Right atrium auricular region (tissue), 2 donors: ENCODE data around the gene GPR153. TPM values are rescaled to one million over a fixed set of nuclear protein-coding genes. Genes with fewer than 3 reads are reported as not detected.

Experiments used
- DNase-seq: peaks from one replicate; pipeline ENCODE4 v3.0.0-alpha.2; 2019; ENCODE audit warnings: low spot score
- H3K27ac ChIP-seq, 2 donors: fragments of 200-600 bp; sonication (generic); 1 replicate in 1 of 2; 2 replicates in 1 of 2; pipeline ENCODE4 v1.5.1; 2016 to 2019
- H3K27me3 ChIP-seq, 2 donors: fragments of 200-600 bp; sonication (generic); one replicate each; pipeline versions ENCODE4 v1.5.1 to v1.6.0; 2017 to 2019
- H3K36me3 ChIP-seq: fragments of 200-600 bp; sonication (generic); one replicate; pipeline ENCODE4 v1.5.1; 2016
- H3K4me1 ChIP-seq, 2 donors: fragments of 200-600 bp; sonication (generic); one replicate each; pipeline versions ENCODE4 v1.5.1 to v1.6.0; 2017 to 2019
- H3K4me3 ChIP-seq, 2 donors: fragments of 200-600 bp; sonication (generic); 1 replicate in 1 of 2; 2 replicates in 1 of 2; pipeline ENCODE4 v1.5.1; 2017 to 2019; ENCODE audit warnings: mild to moderate bottlenecking in 1 of 2, moderate library complexity in 1 of 2
- H3K9me3 ChIP-seq, 2 donors: fragments of 200-600 bp; sonication (generic); one replicate each; pipeline ENCODE4 v1.5.1; 2019
- CTCF ChIP-seq, 2 donors: fragments of 200-600 bp; sonication (generic); IDR thresholded peaks; one replicate each; pipeline ENCODE4 v1.5.1; 2019; ENCODE audit warnings: antibody characterized with exemption in 2 of 2
- total RNA-seq, 2 donors: library from RNA; depleted of rRNA; stranded (reverse); fragments of >200 nt; gene quantifications; one replicate each; pipeline ENCODE4 v1.1.0, GENCODE V29; 2016

The GPR153 gene
- total RNA-seq, 2 donors from 2014 or later: 7.6 to 17.4 TPM

GRCh38 chr1:6298940-6299465 is 38.1 kb upstream of the GPR153 start:
- Histone ChIP-seq H3K27ac (no peak overlapping the region), H3K4me1 (no peaks in the 10 kb centered on the region), H3K9me3 (no peaks in the 10 kb centered on the region), H3K4me3 (no peak overlapping the region), H3K36me3 (no peaks in the 10 kb centered on the region), H3K27me3 (no peaks in the 10 kb centered on the region)
- no peak for TF ChIP-seq CTCF (IDR thresholded peaks at IDR 0.05)
- DNase-seq: no peak

GRCh38 chr1:6298530-6298929 is 37.6 kb upstream of the GPR153 start:
- H3K27ac ChIP-seq: no peak overlapping the region
- H3K4me3 ChIP-seq: no peak overlapping the region
- no peak for DNase-seq
- H3K27me3 ChIP-seq: no peaks in the 10 kb centered on the region
- H3K4me1 ChIP-seq: no peaks in the 10 kb centered on the region
- no peak for TF ChIP-seq CTCF (IDR thresholded peaks at IDR 0.05)
- no peaks in the 10 kb centered on the region for H3K9me3 ChIP-seq
- H3K36me3 ChIP-seq: no peaks in the 10 kb centered on the region

GRCh38 chr1:6295910-6296309 is 35.0 kb upstream of the GPR153 start:
- Histone ChIP-seq H3K27ac (no peak overlapping the region), H3K27me3 (no peaks in the 10 kb centered on the region), H3K4me1 (peaks cover 0 to 10% of the 10 kb centered on the region in 2 donors), H3K4me3 (no peak overlapping the region), H3K36me3 (no peaks in the 10 kb centered on the region), H3K9me3 (no peaks in the 10 kb centered on the region)
- no peak for DNase-seq
- no peak for TF ChIP-seq CTCF (IDR thresholded peaks at IDR 0.05)

- no peaks in the 10 kb centered on the region for H3K9me3 ChIP-seq
- H3K36me3 ChIP-seq: no peaks in the 10 kb centered on the region
- peaks cover 0 to 13% of the 10 kb centered on the region in 2 donors for H3K4me1 ChIP-seq
- no peak for DNase-seq
- no peak overlapping the region for H3K27ac ChIP-seq
- no peak overlapping the region for H3K4me3 ChIP-seq
- TF ChIP-seq CTCF (IDR thresholded peaks at IDR 0.05): no peak
- no peaks in the 10 kb centered on the region for H3K27me3 ChIP-seq
Measured at GRCh38 chr1:6294890-6295556, 34.1 kb upstream of the GPR153 start.

GRCh38 chr1:6294080-6294889 is 33.4 kb upstream of the GPR153 start:
- Histone ChIP-seq H3K36me3 (no peaks in the 10 kb centered on the region), H3K27ac (no peak overlapping the region)

More at GRCh38 chr1:6294080-6294889, 33.4 kb upstream of the GPR153 start:
- Histone ChIP-seq H3K9me3 (no peaks in the 10 kb centered on the region), H3K27me3 (no peaks in the 10 kb centered on the region), H3K4me3 (no peak overlapping the region), H3K4me1 (peaks cover 0 to 18% of the 10 kb centered on the region in 2 donors)
- no peak for DNase-seq
- TF ChIP-seq CTCF (IDR thresholded peaks at IDR 0.05): no peak
